Activated CD4-positive, alpha-beta T cell treated with anti-CD3 and anti-CD28 coated beads for 36 hours (primary cell): ENCODE results near the gene IQGAP3. TPM values are rescaled to one million over a fixed set of nuclear protein-coding genes. Genes with fewer than 3 reads are reported as not detected.
A peak's percentile ranks its signal among the peaks of the same experiment; 100 is the strongest.

Experiments used
- ATAC-seq: fragments of 200-7000 bp; cut with Tn5 transposase; one replicate; pipeline ENCODE4 v1.10.0; 2021; ENCODE audit warnings: mild to moderate bottlenecking, moderate library complexity
- CTCF ChIA-PET: fragments of 350-600 bp; sonication (Branson Sonifier 250); formaldehyde crosslinking; loops from one replicate; lab custom pipeline; 2021; ENCODE audit warnings: antibody characterized with exemption; lab: Charles Lee
- POLR2A ChIA-PET: fragments of 350-600 bp; sonication (Branson Sonifier 250); formaldehyde crosslinking; loops from one replicate; lab custom pipeline; 2021; ENCODE audit warnings: antibody characterized with exemption, inconsistent platforms; lab: Charles Lee
- DNase-seq: peaks from one replicate; pipeline ENCODE4 v3.0.0-alpha.2; 2020
- H3K27ac Mint-ChIP-seq: one replicate; pipeline ENCODE4 v1.8.0; 2021; ENCODE audit warnings: mixed read lengths
- H3K27me3 Mint-ChIP-seq: one replicate; pipeline ENCODE4 v1.8.0; 2021; ENCODE audit warnings: mixed read lengths
- H3K36me3 Mint-ChIP-seq: one replicate; pipeline ENCODE4 v1.8.0; 2021; ENCODE audit warnings: low read depth, mixed read lengths
- H3K4me1 Mint-ChIP-seq: one replicate; pipeline ENCODE4 v1.8.0; 2021; ENCODE audit warnings: mixed read lengths
- H3K4me3 Mint-ChIP-seq: one replicate; pipeline ENCODE4 v1.8.0; 2021; ENCODE audit warnings: mild to moderate bottlenecking, moderate library complexity, mixed read lengths
- H3K9me3 Mint-ChIP-seq: one replicate; pipeline ENCODE4 v1.8.0; 2021; ENCODE audit warnings: low read depth, mixed read lengths
- intact Hi-C, 2 experiments: fragments of 100-400 bp; cut with DNase I in 1 of 2; cut with micrococcal nuclease in 1 of 2; formaldehyde crosslinking; loops; one replicate each; pipeline versions ENCODE4 v1.14.2 to v1.15.1; 2022 to 2024; cut with DNase I, micrococcal nuclease
- total RNA-seq, 2 experiments: library from RNA; stranded (reverse); gene quantifications; one replicate each; pipeline ENCODE4 v1.2.3, GENCODE V29; 2021

IQGAP3 gene
- total RNA-seq, 2 experiments from 2014 or later, result 14.9 to 16.0 TPM

DNA sequence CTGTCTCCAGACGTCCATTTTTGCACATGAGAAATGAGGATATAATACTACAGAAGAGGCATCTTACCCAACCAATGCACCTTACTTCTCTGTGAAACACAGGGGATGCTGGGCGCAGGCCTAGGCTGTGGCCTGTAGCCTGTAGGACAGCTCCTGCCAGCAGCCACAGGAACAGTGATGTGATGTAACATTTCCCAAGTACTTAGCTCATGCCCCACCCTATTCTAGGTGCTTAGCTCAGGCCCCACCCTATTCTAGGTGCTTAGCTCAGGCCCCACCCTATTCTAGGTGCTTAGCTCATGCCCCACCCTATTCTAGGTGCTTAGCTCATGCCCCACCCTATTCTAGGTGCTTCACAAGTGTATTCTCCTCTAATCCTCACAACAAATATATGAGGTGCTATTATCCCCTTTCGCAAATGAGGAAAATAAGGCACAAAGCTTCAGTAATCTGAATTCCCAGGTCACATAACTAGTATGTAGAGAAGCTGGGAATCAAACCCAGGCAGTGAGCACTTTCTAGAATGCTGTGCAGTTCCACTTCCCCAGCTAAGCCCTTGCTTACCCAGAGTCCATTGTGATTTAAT lies 14.6 kb upstream of the IQGAP3 start:
- no peak for ATAC-seq
- intact Hi-C loops, result no loop called here
- Mint-ChIP-seq H3K4me3 (no peak overlapping the region), H3K4me1 (peaks cover 29% of the 10 kb centered on the region), H3K36me3 (peaks cover 1% of the 10 kb centered on the region), H3K27ac (no peak overlapping the region), H3K9me3 (no peaks in the 10 kb centered on the region), H3K27me3 (no peaks in the 10 kb centered on the region)
- no peak for DNase-seq
- ChIA-PET CTCF (interaction anchor here (0.7 to 1.6 kb wide), 6 partner anchors 12 to 201 kb away, joined by 3 to 5 read pairs (median 4); no protein-coding TSS in a partner anchor), POLR2A (no interaction called here)

DNA sequence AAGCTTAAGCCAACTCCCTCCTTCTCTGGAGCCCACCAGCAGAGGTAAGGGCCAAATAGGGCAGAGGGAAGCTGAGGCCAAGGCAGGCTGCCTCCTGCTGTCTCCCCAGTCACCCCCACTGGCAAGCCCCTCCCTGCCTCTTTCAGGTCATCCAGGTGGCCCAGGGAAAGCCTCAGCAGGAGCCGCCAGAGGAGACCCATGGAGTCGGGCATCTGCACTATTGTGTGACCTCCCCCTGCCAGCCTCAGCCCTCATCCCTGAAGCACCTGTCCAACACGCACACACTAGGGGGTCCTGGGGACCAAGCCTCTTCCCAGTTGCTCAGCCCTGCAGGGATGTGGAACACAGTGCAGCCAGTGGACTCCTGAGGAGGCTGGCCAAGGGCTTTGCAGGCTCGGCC lies 14.0 kb upstream of the IQGAP3 start:
- H3K36me3 Mint-ChIP-seq, result peaks cover 1% of the 10 kb centered on the region
- ChIA-PET CTCF (interaction anchor here (1.2 to 1.6 kb wide), 5 partner anchors 13 to 201 kb away, joined by 3 to 7 read pairs (median 5); no protein-coding TSS in a partner anchor), POLR2A (no interaction called here)
- H3K27ac Mint-ChIP-seq, result no peak overlapping the region
- ATAC-seq (no peak), DNase-seq (no peak)
- no peak overlapping the region for H3K4me3 Mint-ChIP-seq
- no peaks in the 10 kb centered on the region for H3K9me3 Mint-ChIP-seq
- H3K4me1 Mint-ChIP-seq, result peaks cover 32% of the 10 kb centered on the region
- intact Hi-C loops, result no loop called here
- no peaks in the 10 kb centered on the region for H3K27me3 Mint-ChIP-seq

DNA sequence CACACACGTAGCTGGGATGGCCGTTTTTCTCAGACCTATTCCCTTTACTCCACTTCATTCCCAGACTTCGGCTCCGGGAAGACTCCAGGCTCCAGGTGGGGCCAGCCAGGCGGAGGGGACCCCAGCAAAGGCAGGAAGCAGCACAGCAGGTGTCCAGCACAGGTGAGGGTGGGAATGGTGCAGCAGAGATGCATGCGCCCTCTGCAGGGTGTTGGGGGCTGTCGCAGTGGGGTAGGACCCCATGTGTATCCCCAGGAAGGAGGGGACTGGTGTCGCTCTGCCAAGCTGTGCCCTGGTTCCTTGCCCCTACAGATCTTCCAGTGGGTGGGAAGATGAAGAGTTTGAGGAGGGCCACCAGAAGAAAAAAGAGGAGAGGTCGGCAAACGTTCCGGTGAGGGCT lies 12.4 kb upstream of the IQGAP3 start:
- no peaks in the 10 kb centered on the region for H3K27me3 Mint-ChIP-seq
- H3K4me1 Mint-ChIP-seq, result peaks cover 27% of the 10 kb centered on the region
- H3K9me3 Mint-ChIP-seq, result no peaks in the 10 kb centered on the region
- intact Hi-C loops, result loop anchor here (1.0 to 5.0 kb wide), 4 partner anchors 23 to 129 kb away; no protein-coding TSS in a partner anchor
- ChIA-PET POLR2A (no interaction called here), CTCF (interaction anchor here (0.5 to 1.9 kb wide), 6 partner anchors 8 to 139 kb away, joined by 3 to 7 read pairs (median 4); no protein-coding TSS in a partner anchor)
- no peak overlapping the region for H3K27ac Mint-ChIP-seq
- H3K36me3 Mint-ChIP-seq, result peaks cover 1% of the 10 kb centered on the region
- ATAC-seq (no peak), DNase-seq (no peak)
- H3K4me3 Mint-ChIP-seq, result no peak overlapping the region

DNA sequence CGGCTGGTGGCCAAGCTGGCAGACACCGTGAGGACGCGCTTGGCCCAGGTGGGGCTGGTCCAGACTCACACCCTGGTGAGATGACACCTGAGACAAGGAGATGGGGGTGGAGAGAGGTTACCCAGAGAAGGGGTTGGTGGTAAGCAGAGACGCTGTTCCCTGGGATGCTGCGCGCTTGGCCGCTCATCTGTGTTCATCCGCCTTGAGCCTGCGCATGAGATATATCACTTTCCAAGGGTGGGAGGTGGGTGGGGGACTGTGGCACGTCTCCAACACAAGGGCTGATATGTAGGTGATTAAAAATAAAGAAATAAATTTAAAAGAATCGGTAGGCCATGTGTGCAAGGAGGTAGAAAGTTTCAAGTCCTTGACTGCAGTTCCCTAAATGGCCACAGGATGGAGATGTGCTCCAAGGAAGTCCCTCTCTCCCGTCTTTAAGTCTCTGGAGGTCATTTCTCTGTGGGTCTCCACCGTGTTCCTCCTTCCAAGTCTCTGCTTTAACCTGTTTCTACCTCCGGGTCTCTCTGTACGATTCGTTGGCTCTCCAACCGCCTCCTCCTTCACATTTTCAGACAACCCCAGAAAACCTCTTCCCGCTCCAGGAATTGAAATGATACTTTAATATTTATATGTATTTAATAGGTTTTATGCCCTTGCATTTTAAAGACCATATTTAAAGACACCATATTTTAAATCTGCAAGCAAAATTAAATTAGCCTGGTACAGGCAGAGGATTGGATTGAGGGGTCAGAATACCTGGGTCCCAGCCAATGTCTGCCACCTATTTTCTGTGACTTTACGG lies 11.7 kb upstream of the IQGAP3 start:
- Mint-ChIP-seq H3K9me3 (no peaks in the 10 kb centered on the region), H3K4me3 (peak overlapping the region; percentile 74), H3K27ac (peak overlapping the region; percentile 51), H3K36me3 (peaks cover 1% of the 10 kb centered on the region), H3K27me3 (no peaks in the 10 kb centered on the region), H3K4me1 (peaks cover 27% of the 10 kb centered on the region)
- CTCF ChIA-PET, result interaction anchor here (0.9 to 1.9 kb wide), 3 partner anchors 9 to 138 kb away, joined by 3 to 4 read pairs (median 4); no protein-coding TSS in a partner anchor
- intact Hi-C loops, result loop anchor here (1.0 to 5.0 kb wide), 4 partner anchors 24 to 128 kb away; no protein-coding TSS in a partner anchor
- POLR2A ChIA-PET, result no interaction called here
- peak; percentile 88 for DNase-seq
- peak; percentile 43 for ATAC-seq

DNA sequence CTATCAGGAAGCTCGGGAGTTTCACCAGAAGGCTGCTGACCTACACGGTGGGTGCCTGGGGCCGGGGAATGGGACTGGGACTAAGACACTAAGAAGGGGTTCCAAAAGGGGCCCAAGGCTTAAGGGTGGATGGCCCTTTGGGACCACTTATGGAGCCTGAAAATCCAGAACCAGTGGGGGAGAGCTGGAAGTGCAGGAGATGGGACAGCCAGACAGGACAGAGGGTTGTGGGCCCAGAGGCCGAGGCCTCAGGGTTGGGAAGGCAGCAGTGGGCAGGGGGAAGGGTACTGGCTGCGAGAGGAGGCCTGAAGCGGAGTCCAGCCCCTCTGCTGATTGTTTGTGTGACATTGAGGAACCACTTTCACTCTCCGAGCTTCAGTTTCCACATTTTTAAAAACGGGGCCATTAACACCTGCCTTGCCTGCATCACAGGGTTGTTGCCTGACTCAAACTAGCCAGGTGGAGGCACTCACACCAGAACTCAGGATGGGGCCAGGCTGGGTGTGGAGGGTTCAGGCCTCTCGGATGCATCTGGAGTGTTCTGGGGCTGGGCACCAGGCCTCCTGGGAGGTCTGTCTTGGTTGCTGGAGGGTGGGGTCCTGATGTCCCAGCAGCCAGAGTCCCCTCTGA lies 10.1 kb upstream of the IQGAP3 start:
- ATAC-seq (peak; percentile 82), DNase-seq (peak; percentile 71)
- H3K4me1 Mint-ChIP-seq, result peaks cover 27% of the 10 kb centered on the region
- H3K4me3 Mint-ChIP-seq, result peak overlapping the region; percentile 74
- H3K9me3 Mint-ChIP-seq, result no peaks in the 10 kb centered on the region
- peak overlapping the region; percentile 88 for H3K27ac Mint-ChIP-seq
- H3K27me3 Mint-ChIP-seq, result no peaks in the 10 kb centered on the region
- peaks cover 1% of the 10 kb centered on the region for H3K36me3 Mint-ChIP-seq
- POLR2A ChIA-PET, result interaction anchor here (0.6 to 1.7 kb wide), 2 partner anchors 9 to 186 kb away, joined by 3 to 6 read pairs; no protein-coding TSS in a partner anchor
- CTCF ChIA-PET, result interaction anchor here (0.6 to 3.4 kb wide), 20 partner anchors 9 to 367 kb away, joined by 3 to 19 read pairs (median 4); partner anchors contain the start of genes GPATCH4 and NAXE
- intact Hi-C loops, result loop anchor here in 1 of 2 experiments (5.0 kb wide), 1 partner anchor 100 kb away; no protein-coding TSS in a partner anchor

DNA sequence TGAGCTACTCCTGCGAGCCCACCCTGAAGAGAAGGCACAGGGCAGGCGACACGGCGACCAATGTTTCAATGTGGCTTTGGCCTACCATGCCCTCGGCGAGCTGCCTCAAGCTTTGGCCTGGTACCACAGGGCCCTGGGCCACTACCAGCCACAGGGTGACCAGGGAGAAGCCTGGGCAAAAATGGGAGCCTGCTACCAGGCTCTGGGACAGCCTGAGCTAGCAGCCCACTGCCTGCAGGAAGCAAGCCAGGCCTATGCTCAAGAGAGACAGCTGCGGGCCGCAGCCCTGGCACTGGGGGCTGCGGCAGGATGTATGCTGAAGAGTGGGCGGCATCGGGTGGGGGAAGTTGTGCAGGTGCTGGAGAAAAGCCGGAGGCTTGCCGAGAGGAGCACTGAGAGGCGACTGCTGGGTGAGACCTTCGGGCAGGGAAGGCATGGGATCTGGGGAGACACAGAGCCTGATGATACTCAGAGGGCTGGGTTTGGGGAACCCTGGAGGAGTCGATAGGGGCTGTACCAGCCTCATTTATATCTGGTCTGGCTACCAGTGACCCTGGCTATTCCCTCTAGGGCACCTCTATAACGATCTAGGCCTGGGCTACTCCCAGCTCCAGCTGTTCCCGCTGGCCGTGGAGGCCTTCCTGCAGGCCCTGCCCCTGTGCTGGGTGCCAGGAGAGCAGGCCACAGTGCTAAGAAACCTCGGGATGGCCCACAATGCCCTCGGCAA lies 9.5 kb upstream of the IQGAP3 start:
- peak overlapping the region; percentile 88 for H3K27ac Mint-ChIP-seq
- intact Hi-C loops, result loop anchor here in 1 of 2 experiments (5.0 kb wide), 1 partner anchor 100 kb away; no protein-coding TSS in a partner anchor
- H3K4me3 Mint-ChIP-seq, result peak overlapping the region; percentile 74
- peak; percentile 67 for DNase-seq
- ChIA-PET CTCF (interaction anchor here (0.6 to 3.4 kb wide), 26 partner anchors 10 to 366 kb away, joined by 3 to 19 read pairs (median 4); partner anchors contain the start of genes CRABP2, GPATCH4 and NAXE), POLR2A (interaction anchor here (0.6 to 1.7 kb wide), 3 partner anchors 9 to 186 kb away, joined by 3 to 6 read pairs (median 3); no protein-coding TSS in a partner anchor)
- ATAC-seq, result peak; percentile 57
- H3K36me3 Mint-ChIP-seq, result peaks cover 1% of the 10 kb centered on the region
- H3K27me3 Mint-ChIP-seq, result no peaks in the 10 kb centered on the region
- peaks cover 27% of the 10 kb centered on the region for H3K4me1 Mint-ChIP-seq
- H3K9me3 Mint-ChIP-seq, result no peaks in the 10 kb centered on the region

DNA sequence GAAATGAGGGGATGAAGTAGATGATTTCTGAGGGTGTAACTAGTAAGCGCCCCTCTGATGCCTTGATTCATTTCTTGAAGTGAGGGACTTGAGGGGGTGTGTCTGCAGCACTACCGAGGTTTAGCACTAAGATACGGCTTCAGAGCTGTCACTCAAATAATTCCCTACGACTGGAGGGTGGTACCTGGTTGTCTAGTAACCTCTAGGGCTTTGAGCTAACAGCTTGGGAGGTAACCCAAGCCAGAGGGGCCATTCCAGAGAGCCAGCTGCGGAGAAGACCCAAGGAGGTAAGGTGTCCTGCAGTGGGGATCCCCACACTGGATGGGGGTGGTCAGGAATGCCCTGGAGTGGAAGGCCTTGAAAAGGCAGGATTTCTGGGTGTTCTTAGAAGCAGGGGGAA lies 7.1 kb upstream of the IQGAP3 start, which contains the start of gene TTC24:
TSS of gene TTC24 (plus strand) at position 252 of the 400 bp plus-strand sequence. CDS start 1,642 bp downstream, outside the sequence.
- H3K9me3 Mint-ChIP-seq, result no peaks in the 10 kb centered on the region
- peaks cover 3% of the 10 kb centered on the region for H3K27me3 Mint-ChIP-seq
- intact Hi-C loops, result no loop called here
- no peak within 1 kb of the TSS for H3K4me3 Mint-ChIP-seq
- ChIA-PET POLR2A (no interaction called here), CTCF (interaction anchor here (0.7 to 3.4 kb wide), 6 partner anchors 9 to 120 kb away, joined by 3 to 19 read pairs (median 3); no protein-coding TSS in a partner anchor)
- ATAC-seq, result no peak
- H3K27ac Mint-ChIP-seq, result no peak within 1 kb of the TSS
- H3K36me3 Mint-ChIP-seq, result peaks cover 1% of the 10 kb centered on the region
- DNase-seq, result no peak
- H3K4me1 Mint-ChIP-seq, result peaks cover 27% of the 10 kb centered on the region

DNA sequence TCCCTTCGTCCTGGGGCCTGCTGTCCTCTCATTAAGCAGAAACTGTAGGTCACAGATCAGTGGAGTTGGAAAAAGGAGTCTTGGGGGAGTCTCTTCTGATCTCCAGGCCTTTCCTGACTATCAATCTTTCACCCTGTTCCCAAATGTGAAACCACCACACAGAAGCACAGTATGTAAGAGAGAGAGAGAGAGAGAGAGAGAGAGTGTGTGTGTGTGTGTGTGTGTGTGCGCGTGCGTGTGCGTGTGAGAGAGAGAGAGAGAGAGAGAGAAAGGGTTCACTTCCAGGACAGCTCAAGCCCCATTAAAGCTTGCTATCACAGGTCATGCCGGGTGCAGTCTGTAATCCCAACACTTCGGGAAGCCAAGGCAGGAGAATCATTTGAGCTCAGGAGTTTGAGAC lies 5.7 kb upstream of the IQGAP3 start:
- ChIA-PET POLR2A (no interaction called here), CTCF (interaction anchor here (0.5 to 1.2 kb wide), 2 partner anchors 15 to 27 kb away, joined by 3 read pairs; no protein-coding TSS in a partner anchor)
- Mint-ChIP-seq H3K27ac (no peak overlapping the region), H3K36me3 (no peaks in the 10 kb centered on the region), H3K27me3 (peaks cover 8% of the 10 kb centered on the region), H3K4me3 (no peak overlapping the region), H3K4me1 (peaks cover 17% of the 10 kb centered on the region), H3K9me3 (no peaks in the 10 kb centered on the region)
- intact Hi-C loops, result no loop called here
- DNase-seq (no peak), ATAC-seq (no peak)

DNA sequence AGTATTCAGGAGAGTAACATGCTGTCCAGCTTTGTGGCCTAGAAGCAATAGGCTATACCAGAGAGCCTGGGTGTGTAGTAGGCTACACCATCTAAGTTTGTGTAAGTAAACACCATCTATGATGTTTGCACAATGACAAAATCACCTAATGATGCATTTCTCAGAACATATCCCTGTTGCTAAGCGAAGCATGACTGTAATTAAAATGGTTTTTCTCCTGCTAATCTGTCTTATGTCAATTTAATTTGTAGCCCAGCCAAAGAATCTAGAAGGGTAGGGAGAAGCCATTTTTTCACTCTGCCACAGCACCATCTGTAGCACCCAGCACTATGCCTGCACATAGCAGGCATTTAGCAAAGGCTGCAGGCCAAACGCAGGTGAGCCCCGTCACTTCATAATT lies 5.2 kb upstream of the IQGAP3 start:
- Mint-ChIP-seq H3K27ac (no peak overlapping the region), H3K4me3 (no peak overlapping the region), H3K4me1 (peaks cover 17% of the 10 kb centered on the region), H3K36me3 (no peaks in the 10 kb centered on the region), H3K9me3 (no peaks in the 10 kb centered on the region), H3K27me3 (peaks cover 13% of the 10 kb centered on the region)
- ATAC-seq, result no peak
- ChIA-PET POLR2A (no interaction called here), CTCF (interaction anchor here (0.6 kb wide), 1 partner anchor 127 kb away, joined by 3 read pairs; no protein-coding TSS in a partner anchor)
- intact Hi-C loops, result no loop called here
- no peak for DNase-seq

DNA sequence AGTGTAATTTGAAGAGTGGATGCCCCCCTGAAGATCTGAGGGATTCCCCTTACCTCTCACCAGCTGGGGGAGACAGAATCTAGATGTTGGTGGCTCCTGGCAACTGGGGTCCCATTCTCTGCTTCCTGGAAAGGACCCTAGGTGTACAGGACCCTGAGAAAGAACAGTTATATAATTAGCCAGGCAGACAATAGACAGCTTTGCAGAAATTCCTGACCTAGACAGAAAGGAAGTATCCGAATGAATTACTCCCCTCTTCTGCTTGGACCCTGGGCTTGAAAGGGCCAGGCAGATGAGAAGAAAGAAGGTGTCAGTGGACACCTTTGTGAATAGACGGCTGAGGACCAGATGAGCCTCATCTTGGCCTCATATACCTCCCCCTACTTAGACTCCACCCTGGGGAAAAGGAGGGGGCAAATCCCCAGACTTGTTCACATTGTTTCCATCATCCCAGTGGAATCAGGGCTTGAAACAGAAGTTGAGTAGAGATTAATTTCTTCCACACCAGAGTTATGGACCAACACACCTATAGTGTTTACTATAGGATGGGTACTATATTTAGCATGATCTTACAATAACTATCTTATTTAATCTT lies 1.8 kb upstream of the IQGAP3 start:
- ATAC-seq (no peak), DNase-seq (no peak)
- intact Hi-C loops, result no loop called here
- Mint-ChIP-seq H3K36me3 (peaks cover 3% of the 10 kb centered on the region), H3K27me3 (peaks cover 32% of the 10 kb centered on the region), H3K4me3 (no peak overlapping the region), H3K27ac (no peak overlapping the region), H3K4me1 (peaks cover 22% of the 10 kb centered on the region), H3K9me3 (no peaks in the 10 kb centered on the region)
- ChIA-PET CTCF (interaction anchor here (1.4 kb wide), 1 partner anchor 17 kb away, joined by 3 read pairs; no protein-coding TSS in a partner anchor), POLR2A (interaction anchor here (0.6 kb wide), 1 partner anchor 207 kb away, joined by 3 read pairs; no protein-coding TSS in a partner anchor)
